ENCODE measurements around the gene ATXN2.

The ATXN2 gene

DNA sequence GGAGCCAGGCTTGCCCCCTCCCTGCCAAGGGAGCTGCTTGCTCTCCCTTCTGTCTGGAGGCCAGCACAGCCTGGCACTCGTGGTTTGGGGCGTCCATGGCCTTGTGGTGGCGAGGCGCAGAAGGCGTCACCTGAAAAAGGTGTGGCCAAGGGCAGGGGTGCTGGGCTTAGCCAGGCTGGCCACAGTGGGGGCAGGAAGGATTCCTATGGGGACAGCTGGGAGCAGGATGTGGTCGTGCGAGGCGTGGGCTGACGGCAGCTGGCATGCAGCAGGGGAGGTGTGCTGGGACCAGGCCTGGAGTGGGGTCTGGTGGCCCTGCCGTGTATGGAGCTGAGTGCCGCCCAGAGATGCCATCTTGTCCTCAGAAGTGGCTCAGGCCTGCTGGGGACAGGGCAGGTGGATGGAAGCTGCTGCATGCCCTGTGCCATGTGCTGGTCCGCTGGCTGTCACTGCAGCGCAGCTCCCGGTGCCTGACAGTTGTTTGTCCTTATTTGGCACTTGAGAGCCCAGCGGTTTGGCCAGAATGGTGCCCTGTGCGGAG is 163.4 kb downstream of the ATXN2 start:
- peak; percentile 30 for DNase-seq

DNA sequence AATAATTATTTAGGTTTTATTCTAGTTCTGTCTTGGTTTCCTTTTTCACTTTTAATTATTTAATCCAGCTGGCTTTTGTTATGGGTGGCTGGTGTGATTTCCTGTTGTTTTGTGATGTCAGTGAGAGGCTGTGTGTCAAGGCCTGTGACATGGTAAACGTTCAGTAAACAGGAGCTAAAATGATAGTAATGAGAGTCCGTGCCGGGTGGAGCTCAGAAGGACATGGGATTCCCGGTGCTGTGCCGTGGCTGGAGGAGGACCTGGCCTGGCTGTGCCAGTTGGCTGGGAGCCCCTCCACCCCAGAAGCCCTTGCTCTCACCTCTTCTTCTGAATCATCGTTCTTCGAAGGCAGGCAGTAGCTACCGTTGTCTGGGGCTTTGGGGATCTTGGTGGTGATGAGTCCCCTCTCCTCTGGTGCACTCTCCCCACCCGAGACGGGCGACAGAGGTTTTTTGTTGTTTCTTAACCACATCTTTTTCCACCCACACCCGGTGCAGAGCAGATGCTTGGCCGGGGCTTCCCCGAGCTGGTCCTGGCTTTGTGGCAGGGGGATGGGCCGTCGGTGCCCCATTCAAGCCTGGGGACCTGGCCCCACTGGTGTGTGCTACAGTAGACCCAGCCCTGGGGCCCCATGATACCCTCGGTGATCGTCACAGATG is 164.3 kb downstream of the ATXN2 start:
- DNase-seq = peak; percentile 94

DNA sequence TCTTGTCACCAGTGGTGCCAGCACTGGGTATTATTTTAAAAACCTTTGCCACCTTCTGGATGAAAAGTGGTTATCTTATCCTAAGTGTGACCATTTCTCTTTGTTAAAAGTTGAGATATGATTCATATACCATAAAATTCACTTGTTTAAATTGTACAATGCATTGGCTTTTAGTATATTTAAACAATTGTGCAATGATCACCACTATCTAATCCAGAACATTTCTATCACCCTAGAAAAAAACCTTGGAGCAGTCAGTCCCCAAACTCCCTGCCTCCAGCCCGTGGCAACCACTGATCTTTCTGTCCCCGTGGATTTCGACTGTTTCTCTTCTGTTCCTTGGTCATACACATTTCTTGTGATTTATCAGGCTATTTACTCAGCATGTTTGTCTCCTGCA is 165.1 kb downstream of the ATXN2 start:
- DNase-seq = no peak

DNA sequence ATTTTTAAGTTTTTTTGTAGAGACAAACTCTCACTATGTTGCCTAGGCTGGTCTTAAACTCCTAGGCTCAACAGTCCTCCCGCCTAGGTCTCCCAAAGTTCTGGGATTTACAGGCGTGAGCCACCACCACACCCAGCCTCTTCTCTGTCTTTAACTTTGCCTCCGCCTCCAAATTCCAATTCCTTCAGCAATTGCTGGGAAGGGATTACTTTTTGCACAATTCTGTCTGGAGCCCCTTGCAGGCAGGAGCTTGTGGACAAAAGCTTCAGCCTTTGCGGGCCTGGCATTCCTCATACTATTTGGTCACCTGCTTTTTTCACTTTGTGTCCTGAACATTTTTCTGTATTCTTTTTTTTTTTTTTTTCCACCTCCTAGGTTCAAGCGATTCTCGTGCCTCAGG is 167.3 kb downstream of the ATXN2 start:
- no peak for DNase-seq

DNA sequence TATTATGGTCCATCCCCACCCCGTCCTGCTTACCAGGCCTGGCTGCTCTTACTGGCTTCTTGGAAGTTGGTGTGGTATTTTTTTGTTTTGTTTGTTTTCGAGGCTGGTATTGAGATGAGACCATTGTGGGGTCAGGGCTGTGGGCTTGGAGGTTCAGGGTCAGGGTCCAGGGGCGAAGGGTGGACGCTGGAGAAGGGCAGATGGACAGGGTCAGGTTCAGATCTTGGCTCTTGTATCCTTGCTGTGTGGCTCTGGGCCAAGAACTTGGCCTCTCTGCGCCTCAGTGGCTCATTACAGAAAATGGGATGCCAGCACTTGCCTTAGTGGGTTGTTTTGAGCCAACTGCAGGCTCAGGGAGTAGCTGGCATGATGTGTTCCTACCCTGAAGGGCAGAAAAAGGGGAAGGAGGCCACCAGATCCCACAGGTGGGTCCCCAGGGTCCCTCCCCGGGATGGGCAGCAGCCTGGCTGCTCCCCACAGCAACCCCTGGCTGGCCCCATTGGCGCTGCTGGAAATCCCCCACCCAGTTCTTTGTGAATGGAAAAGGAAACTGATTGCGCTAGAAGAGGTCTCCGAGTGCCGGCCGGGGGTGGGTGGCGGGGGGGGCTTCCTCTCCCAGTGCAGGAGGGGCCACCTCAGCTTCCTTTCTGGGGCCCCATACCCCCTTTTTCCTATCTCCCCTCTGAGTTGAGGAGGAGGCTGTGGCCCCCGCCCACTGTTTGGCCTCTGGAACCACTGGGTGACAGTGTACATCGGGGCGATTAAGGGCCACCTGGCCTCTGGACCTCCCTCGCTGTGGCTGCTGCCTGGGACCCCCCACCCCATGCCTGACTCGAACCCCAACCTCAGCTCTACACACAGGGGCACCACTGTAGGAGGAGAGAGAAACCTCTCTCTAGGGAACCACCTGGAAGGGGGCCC is 168.4 kb downstream of the ATXN2 start:
- DNase-seq = peak; percentile 80

DNA sequence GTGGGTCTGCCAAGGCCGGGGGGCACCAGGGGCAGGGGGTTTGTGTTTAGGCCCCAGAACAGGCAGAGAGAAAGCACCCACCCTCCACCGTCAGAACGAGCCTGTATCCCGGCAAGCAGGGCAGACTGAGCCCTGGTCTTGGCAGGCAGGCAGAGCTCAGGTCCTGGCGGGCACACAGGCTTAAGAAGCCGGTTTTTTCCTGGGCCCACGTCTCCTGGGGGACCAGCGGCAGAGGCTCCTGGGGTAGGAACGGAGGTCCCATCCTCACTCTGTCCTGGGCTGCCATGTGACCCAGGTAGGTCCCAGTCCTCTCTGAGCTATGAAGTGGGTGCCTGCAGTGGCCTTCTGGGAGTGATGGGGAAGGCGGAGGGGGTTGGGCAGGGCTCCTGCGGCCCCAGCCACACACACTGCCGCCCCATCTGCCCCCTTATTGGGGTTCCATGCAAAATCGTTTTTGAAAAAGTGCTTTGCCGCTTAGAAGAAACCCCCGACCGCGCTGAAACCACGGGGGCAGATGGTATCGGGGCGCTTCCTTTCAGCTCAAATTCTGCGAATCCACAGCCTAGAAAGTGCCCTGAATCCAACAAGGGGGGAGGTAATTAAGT is 169.2 kb downstream of the ATXN2 start:
- peak; percentile 78 for DNase-seq

DNA sequence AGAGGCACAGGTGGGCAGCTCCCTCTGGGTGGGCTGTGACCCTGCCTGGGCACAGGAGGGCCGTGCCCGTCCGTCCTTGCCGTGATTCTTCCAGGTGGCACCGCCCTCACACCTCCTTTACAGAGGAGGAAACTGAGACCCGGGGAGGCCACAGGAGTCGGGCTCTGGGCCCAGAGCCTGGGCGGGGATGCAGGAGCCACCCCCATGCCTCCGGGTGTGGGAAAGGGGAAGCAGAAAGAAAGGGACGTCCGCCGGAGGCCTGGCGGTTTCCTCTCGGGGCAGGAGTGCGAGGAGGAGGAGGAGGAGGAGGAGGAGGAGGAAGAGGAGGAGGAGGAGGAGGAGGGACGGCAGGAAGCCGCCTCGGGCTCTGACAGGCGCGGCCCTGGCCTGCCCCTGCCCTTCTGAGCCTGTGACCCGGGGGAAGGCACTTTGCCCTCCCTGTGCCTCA is 170.4 kb downstream of the ATXN2 start:
- DNase-seq = peak; percentile 51

DNA sequence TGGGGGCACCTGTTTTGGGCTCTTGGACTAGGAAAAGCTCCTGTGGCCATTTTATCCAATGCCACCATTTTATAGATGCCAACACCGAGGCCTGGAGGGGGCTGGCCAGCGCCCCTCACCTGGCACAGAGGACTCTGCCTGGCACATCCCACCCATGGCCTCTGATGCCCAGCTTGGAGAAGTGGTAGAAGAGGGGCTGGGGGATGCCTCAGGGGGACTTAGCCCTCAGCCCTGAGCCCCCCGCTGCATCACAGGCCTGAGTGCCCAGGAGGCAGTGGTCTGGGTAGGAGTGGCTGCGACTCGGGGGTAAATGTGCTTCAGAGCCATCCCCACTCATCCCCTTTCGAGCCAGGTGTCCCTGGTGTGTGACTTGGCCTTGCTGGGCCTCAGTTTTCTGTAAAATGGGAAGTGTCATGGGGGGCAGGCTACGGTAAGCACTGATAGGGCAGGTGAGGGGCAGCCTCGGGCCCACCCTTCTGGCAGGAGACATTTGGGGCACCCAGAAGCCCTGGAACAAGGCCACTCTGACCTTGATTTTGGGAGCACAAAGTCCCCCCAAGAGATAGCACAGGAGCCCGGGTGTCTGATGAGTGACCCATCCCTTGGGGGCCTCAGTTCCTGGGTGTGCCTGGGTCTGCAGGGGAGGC is 170.9 kb downstream of the ATXN2 start:
- DNase-seq = no peak

DNA sequence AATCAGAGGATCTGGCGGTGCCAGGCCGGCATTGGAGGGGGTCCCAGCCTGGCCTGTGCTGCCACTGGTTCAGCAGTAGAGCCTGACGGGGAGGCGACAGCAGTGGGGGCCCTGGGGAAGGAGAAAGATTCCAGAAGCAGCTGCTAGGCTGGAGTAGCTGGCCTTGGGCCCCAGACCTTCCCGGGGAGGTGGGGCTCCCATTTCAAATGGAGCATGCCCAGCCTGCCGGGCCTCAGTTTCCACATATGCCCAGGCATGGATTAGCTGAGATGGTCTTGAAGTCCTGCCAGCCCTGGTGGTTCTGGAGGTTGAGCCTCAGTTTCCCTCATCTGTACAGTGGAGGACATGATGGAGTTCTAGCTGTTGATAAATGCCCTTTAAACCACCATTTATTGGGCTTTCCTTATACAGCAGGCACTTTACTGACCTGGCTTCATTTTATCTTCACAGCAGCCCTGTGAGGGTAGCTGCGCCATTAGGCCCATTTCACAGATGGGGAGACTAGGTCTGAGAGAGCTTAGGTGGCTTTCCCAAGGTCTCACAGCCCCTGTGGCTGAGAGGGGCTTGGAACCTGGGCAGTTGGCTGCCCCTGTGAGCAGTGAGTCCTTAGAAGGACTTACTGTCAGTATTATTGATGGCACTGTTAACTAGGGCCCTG is 171.6 kb downstream of the ATXN2 start:
- DNase-seq = no peak

DNA sequence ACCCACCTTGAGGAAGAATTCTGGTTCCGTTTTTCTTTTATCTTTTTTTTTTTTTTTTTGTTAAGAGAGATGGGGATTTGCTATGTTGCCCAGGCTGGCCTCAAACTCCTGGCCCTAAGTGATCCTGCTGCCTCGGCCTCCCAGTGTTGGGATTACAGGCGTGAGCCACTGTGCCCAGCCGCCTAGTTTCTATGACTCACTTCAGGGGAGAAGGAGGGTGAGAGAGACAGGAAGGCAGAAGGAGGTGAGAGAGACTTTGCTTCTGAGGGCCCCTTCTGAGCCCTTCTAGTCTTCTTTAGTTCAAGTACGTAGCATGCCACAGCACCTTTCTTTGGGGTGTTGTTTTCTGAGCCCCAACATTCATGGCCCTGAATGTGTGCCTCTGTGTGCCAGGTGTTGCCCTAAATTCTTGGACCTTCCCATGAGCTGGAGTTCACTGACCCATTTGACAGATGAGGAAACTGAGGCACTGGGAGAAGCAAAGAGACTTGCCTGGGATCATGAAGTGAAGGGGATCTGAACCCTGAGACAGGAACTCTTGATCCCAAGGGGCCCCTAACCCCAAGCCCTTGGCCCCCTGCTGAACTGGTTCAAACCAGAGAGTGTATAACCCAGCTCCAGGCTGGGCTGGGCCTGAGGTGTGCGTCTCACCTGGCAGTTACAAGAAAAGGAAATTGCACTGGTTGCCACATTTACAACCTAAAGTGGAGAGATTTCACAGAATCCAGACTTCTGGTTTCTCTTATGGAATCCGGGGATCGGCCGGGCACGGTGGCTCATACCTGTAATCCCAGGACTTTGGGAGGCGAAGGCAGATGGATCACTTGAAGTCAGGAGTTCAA is 172.6 kb downstream of the ATXN2 start:
- DNase-seq = peak; percentile 64

DNA sequence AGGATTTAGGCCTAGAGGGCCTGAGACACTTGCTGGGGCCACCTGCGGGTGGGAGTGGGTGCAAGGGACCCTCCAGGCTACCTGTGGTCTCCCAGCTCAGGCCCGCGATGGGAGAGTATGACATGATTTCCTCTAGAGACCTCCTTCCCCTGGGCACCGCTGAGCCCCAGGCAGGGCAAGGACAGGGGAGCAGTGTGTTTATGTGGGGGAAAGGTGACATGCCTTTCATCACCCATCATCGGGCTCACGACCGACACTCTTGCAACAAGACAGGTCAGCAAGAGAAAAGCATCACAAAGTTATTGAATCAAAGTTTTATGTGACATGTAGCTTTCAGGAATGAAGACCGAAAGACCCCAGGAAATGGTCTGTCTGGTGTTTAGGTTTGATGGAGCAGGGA is 173.5 kb downstream of the ATXN2 start:
- no peak for DNase-seq

DNA sequence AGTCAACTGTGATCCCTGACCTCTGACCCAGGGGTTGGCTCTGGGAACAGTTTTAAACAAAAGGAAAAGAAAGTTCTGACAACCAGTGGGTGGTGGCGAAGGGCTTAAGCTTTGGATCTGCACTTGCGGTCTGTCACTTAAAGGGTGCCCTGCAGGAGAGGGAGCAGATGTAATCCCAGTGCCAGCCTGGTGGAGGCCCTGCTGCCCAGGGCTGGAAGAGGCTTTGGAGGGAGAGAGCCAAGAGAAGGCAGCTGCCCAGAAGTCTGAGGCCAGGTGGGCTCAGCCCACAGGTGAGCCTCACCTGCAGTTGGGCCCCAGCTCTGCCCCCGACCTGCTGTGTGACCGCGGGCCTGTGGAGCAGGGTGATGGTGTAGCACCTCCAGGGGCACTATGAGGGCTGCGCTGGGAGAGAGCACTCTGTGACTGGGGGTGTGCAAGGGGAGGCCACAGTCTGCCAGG is 174.3 kb downstream of the ATXN2 start:
- no peak for DNase-seq

DNA sequence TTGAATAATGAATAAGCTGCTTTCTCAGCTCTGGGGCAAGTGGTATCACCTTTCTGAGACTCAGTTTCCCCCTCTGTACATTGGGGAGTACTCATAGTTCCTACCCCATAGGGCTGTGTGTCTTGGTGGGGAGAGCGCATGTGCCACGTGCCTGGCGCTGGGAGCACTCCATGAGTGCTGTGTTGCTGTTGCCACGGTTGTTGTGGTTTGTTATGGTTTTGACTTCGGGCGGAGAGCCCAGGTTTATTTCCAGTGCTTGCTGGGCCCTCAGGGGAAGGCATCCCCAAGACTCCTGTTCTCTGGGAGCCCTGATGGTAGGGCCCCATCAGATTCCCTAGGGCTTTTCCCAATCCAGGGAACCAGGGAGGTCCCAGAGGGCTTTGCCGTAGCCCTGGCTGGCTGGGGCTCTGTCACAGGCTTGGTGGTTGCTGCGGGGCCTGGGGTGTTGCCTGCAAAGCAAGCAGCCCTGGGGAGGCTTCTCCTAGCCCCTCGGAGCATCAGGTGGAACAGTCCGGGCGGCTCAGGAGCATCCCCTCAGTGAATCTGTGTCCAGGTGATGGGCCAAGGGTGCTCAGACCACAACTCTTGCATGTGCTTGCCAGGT is 174.8 kb downstream of the ATXN2 start:
- DNase-seq = no peak

DNA sequence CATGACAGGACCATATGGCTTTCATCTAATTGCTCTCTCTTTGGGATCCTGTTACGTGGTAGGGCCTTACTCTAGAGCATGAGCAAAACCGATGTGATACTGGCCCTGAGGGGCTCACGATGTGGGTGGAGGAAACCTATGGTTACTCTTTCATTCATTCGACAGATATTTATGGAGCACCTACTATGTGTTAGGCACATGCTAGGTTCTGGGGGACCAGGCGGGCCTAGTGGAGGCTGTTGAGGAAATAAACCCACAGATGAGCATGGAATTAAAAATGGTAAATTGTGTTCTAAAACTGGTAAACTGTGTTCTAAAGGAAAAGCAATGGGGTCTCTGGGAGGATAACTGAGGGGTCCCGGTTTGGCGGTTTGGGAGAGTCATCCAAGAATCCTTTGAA is 178.6 kb downstream of the ATXN2 start:
- no peak for DNase-seq

DNA sequence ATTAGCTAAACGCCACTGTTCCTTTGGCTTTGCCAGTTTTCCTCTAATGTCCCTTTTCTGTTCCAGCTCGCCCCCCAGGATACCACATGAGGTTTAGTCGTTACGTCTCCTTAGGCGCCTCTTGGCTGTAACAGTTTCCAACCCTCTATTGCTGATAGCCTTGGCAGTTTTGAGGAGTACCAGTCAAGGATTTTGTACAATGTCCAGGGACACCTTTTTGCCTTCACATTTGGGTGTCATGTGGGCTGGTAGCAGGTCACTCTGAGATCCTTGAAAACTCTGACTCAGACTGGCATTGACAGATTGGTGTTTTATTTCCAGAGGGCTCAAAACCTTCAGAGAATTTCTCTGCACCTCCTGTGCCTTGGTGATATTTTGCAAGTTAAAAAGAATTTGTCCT is 179.3 kb downstream of the ATXN2 start:
- DNase-seq = no peak

DNA sequence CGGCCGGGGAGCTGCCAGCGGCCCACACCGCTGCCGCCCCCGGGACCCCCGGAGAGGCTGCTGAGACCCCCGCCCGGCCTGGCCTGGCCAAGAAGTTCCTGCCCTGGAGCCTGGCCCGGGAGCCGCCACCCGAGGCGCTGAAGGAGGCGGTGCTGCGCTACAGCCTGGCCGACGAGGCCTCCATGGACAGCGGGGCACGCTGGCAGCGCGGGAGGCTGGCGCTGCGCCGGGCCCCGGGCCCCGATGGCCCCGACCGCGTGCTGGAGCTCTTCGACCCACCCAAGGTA is 180.6 kb downstream of the ATXN2 start:
- no peak for DNase-seq

DNA sequence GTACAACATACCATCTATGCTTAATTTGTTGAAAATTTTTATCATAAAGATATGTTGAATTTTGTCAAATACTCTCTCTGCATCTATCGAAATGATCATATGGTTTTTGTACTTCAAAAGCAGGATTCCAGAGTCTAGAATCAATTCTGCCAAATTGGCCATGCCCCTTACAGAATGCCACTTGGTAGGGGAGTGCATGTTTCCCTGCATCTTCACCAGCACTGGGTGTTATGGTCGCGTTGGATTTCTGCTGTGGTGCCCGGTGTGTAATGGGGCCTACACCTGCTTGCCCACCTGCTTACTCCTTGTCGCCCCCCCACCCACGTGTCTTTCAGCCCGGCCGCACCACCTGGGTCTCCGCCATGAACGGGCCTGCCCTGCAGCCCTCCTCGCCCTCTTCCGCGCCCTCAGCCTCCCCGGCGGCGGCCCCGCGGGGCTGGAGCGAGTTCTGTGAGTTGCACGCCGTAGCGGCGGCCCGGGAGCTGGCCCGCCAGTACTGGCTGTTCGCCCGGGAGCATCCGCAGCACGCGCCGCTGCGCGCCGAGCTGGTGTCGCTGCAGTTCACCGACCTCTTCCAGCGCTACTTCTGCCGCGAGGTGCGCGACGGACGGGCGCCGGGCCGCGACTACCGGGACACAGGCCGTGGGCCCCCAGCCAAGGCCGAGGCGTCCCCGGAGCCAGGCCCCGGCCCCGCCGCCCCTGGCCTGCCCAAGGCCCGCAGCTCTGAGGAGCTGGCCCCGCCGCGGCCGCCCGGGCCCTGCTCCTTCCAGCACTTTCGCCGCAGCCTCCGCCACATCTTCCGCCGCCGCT is 181.1 kb downstream of the ATXN2 start:
- no peak for DNase-seq

DNA sequence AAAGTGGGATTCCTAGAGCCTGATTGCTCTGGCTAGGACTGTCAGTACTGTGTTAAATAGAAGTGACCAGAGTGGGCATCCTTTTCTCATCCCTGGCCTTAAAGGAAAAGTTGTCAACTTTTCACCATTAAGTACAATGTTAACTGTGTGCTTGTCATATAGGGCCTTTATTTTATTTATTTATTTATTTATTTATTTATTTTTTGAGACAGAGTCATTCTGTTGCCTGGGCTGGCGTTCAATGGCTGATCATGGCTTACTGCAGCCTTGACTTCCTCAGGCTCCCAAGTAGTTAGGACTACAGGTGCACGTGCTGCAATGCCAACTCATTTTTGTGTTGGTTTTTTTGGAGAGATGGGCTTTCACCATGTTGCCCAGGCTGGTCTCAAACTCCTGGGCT is 181.8 kb downstream of the ATXN2 start:
- DNase-seq = no peak

DNA sequence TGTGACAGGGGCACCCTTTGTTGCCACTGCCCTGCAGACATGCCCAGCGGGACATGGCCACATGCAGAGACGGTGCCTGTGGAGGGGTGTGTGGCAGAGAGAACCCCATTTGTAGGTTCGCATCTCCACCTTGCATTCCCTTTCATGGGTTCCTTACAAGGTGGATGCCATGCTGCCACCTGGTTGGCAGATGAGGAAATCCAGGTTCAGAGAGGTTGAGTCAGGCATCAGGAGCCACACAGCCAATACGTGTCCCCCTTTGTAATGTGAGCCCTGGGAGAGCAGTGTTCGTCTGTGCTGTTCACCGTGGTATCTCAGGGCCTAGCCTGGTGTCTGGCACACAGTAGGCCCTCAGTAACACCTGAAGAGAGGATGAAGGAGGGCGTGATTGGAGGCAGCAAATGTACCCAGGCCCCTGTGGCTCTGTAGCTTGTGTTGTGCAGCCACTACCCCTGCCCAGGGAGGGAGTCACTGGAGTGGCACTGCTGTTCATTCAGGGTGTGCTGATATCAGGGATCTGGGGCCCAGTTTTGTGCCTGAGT is 184.3 kb downstream of the ATXN2 start:
- no peak for DNase-seq

DNA sequence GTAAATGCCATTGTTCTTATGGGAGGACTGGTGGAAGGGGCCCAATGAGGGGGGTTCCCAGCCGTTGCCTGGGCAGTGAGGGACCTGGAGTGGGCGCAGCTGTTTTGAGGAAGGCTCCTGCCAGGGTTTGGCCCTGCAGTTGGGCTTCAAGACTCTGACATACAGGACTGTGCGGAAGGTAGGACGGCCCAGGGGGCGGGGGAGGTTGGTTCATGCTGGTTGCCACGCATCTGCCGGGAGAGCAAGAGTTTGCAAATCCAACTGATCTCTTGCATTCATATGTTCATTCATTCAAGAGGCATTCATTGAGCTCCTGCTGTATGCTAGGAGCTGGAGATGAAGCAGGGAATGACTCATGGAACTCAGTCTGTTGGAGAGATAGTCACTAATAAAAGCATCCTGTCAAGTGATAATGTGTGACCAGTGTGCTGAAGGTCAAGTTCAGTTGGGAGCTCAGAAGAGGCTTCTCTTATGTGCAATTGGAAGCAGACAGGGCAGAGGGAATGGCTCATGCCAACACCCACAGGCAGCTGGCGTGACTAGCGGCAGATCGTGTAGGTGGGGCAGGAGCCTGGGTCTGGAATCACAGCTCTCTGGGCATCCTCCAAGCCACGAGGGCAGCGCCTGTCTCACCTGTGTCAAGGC is 185.6 kb downstream of the ATXN2 start:
- no peak for DNase-seq

Measured in CD4-positive, alpha-beta T cell treated with Interleukin-4 for 4 hours (primary cell).